Sciatic nerve (tissue), 2 donors: ENCODE measurements around the gene ATF4. TPM values are rescaled to one million over a fixed set of nuclear protein-coding genes. Genes with fewer than 3 reads are reported as not detected.

Experiments
- ATAC-seq: fragments of 200-7000 bp; cut with Tn5 transposase; one replicate; pipeline ENCODE4 v1.9.1; 2020; ENCODE audit warnings: mild to moderate bottlenecking, moderate library complexity
- DNase-seq: peaks from one replicate; pipeline ENCODE4 v3.0.0-alpha.2; 2020; ENCODE audit warnings: low spot score
- intact Hi-C: fragments of 100-400 bp; cut with DNase I; formaldehyde crosslinking; loops from one replicate; pipeline ENCODE4 v1.14.2; 2022
- total RNA-seq: library from RNA; stranded (reverse); fragmentation: NEBNext Ultra II Directional; extraction: Animal tissue kit (Norgen Biotek cat#: 25700); gene quantifications from one replicate; pipeline ENCODE4 v1.2.1, GENCODE V29; 2021
- donor health status: DM: no; HTN: no; CAD: no.
- donor health status: DM: no; HTN: no; CAD: no.

ATF4 gene
- total RNA-seq, 1 donor from 2014 or later: 319 TPM

- ATAC-seq: no peak
- DNase-seq: no peak
- intact Hi-C loops: loop anchor here (10.0 kb wide), 2 partner anchors 118 to 348 kb away; no protein-coding TSS in a partner anchor
Measured at GRCh38 chr22:39522567-39523300, 2.4 kb downstream of the ATF4 start.

DNA sequence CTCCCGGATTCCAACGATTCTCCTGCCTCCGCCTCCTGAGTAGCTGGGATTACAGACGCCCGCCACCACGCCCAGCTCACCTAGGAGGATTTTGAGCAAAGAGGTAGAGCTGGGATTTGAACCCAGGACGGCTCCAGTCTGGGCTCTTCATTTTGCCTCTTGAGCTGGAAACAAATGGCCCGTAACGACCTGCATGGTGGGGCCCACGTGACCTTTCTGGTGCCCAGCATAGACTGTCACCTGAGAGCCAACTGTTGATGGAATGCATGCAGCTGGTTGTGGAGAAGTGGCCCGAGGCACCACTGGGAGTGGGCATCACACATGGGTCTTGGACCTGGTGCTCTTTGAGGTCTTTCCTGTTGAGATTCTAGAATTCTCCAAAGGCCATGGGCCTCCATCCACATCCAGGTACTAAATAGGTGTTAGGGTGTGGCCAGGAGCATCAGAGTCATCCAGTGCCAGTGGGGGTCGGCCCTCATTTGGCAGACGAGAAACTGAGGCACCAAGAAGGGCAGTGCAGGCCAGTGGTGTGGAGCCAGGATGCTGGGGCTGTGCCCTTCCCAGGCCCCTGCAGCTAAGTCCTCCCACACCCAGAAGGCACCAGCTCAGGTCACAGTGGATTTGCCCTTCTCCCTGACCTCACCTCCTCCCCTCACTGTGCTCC is 3.9 kb downstream of the ATF4 start:
- intact Hi-C loops: loop anchor here (10.0 kb wide), 2 partner anchors 119 to 349 kb away; no protein-coding TSS in a partner anchor
- ATAC-seq (no peak), DNase-seq (no peak)

GRCh38 chr22:39524753-39525657 is 4.6 kb downstream of the ATF4 start:
- DNase-seq (no peak), ATAC-seq (no peak)
- intact Hi-C loops: loop anchor here (10.0 kb wide), 2 partner anchors 120 to 350 kb away; no protein-coding TSS in a partner anchor

DNA sequence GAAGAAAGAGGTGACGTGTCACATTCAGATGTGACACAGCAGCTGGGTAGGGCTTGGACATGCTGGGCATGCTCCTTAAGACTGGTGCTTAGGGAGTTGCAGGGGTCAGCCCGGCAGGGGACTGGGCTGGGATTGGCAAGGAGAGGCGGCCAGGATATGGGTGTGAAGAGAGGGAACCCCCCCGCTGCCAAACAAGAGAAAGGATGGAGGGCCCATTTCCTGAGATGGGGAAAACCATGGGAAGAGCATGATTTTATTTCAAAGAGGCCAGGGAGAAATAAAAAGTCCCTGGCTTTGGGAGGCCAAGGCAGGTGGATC is 5.3 kb downstream of the ATF4 start:
- DNase-seq: no peak
- ATAC-seq: no peak
- intact Hi-C loops: loop anchor here (10.0 kb wide), 2 partner anchors 121 to 351 kb away; no protein-coding TSS in a partner anchor

GRCh38 chr22:39526736-39527171 is 6.4 kb downstream of the ATF4 start:
- DNase-seq (no peak), ATAC-seq (no peak)
- intact Hi-C loops: loop anchor here (10.0 kb wide), 2 partner anchors 122 to 352 kb away; no protein-coding TSS in a partner anchor

DNA sequence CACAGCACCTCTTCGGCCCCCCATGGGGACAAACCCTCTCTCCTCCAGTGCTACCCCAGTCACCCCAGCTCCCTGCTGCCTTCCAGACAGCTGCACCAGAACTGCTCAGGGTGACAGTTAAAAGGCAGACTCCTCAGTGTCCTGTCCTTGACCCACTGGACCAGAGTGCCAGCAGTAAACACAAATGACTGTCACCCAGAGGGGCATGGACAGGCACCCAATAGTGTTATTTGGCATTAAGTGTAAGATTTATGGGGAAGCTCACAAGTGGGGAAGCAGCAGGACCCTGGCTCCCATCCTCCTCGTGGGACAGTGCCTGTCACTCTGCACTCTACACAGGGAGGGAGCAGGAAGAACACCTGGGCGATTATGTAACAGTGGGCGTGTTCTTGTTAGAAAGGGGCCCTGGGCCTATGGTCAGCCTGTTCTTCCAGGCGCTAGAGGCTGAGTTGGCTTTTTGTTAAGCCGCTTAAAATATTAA is 7.2 kb downstream of the ATF4 start:
- intact Hi-C loops: loop anchor here (10.0 kb wide), 2 partner anchors 123 to 353 kb away; no protein-coding TSS in a partner anchor
- no peak for DNase-seq
- ATAC-seq: no peak

DNA sequence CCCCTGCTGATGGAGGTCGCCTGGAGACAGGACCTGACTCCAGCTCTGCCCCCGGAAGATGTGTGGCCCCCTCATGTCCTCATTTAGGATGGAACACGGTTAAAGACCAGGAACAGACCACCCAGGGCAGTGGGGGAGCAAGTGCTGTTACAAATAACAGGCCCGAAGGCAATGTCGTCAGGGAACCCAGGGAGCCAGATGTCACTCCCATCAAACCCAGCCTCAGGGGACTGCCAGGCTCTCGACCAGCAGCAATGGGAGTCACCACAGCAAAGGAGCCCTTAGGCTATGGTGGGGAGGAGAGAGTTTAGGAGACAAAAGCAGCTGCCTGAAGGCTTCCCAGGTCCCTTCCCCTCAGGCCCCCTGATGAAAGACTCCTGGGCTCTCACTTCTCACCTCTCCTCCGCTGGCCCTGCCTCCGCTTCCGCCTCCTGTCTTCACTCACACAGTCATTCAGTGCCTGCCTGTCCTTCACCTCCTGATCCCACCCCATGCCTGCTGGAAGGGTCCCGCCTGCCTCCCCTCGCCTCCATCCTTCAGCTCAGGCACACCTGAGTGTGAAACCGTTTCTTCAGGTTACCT is 7.8 kb downstream of the ATF4 start:
- no peak for DNase-seq
- no peak for ATAC-seq
- intact Hi-C loops: loop anchor here (10.0 kb wide), 2 partner anchors 123 to 353 kb away; no protein-coding TSS in a partner anchor

- intact Hi-C loops: loop anchor here (10.0 kb wide), 2 partner anchors 124 to 354 kb away; no protein-coding TSS in a partner anchor
- DNase-seq (peak; percentile 95), ATAC-seq (peak; percentile 62)
Measured at GRCh38 chr22:39528681-39529486, 8.5 kb downstream of the ATF4 start.

GRCh38 chr22:39529487-39529851 is 9.1 kb downstream of the ATF4 start:
- ATAC-seq: no peak
- intact Hi-C loops: loop anchor here (10.0 kb wide), 2 partner anchors 125 to 355 kb away; no protein-coding TSS in a partner anchor
- DNase-seq: no peak

GRCh38 chr22:39530116-39530515 is 9.8 kb downstream of the ATF4 start:
- intact Hi-C loops: no loop called here
- ATAC-seq (no peak), DNase-seq (no peak)

GRCh38 chr22:39530692-39531331 is 10.4 kb downstream of the ATF4 start:
- peak; percentile 62 for DNase-seq
- intact Hi-C loops: no loop called here

GRCh38 chr22:39532215-39533073 is 12.1 kb downstream of the ATF4 start, which contains the start of gene RPS19BP1:
RPS19BP1 (minus strand) TSS chr22:39532748; CDS start chr22:39532738, 10 bp downstream.
- ATAC-seq (peak; percentile 93), DNase-seq (peak; percentile 100)
- intact Hi-C loops: no loop called here

More at GRCh38 chr22:39530692-39531331, 10.4 kb downstream of the ATF4 start:
- no peak for ATAC-seq

GRCh38 chr22:39534092-39534506 is 13.7 kb downstream of the ATF4 start:
- intact Hi-C loops: no loop called here
- DNase-seq (no peak), ATAC-seq (no peak)

DNA sequence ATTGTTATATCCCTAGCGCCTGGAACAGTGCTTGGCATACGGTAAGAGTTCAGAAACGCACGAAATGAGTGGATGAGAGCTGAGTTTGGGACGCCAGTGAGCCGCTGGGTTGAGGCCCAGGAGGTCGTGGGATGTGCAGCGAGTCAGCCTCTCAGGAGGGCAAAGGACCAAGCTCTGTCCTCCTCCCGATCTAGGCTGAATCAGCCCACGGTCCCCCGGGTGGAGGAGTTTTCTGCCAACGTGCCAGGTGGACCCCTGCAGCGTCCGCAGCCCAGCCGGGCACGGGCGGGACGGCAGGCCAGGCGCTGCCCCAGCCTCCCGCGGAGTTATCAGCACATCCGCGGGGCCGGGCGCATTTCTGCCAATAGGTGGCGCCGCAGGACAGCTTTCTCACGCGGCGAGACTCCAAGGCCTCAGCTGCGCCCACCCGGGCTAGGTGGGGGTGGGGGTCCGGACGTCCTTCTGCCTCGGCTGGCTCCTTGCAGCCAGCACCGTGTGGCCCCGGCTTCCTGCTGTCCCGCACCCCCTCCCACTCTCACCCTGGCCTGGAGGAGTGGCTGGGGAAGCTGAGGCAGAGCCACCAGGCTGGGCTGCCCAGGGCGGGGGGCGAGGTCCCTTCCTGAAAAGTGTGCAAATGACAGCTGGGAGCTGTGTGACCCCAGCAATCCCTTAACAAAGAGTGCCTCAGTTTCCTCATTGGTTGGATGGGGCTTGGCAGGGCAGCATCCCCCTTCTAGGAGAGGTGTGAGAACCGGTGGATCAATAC is 14.4 kb downstream of the ATF4 start:
- peak; percentile 93 for DNase-seq
- ATAC-seq: peak; percentile 47
- intact Hi-C loops: loop anchor here (5.0 kb wide), 1 partner anchor 488 kb away; no protein-coding TSS in a partner anchor

- DNase-seq: no peak
- intact Hi-C loops: loop anchor here (5.0 kb wide), 1 partner anchor 487 kb away; no protein-coding TSS in a partner anchor
- ATAC-seq: no peak
Measured at GRCh38 chr22:39535357-39535725, 15.0 kb downstream of the ATF4 start.
